ENCODE measurements around the gene ZBP1. TPM values are rescaled to one million over a fixed set of nuclear protein-coding genes. Genes with fewer than 3 reads are reported as not detected.

The ZBP1 gene
- total RNA-seq, 1 experiment from 2014 or later, result not detected

GRCh38 chr20:57659517-57660180 is 39.4 kb upstream of the ZBP1 start:
- Histone ChIP-seq H4K20me1 (ENCODE audit: low read length) (peaks cover 6% of the 10 kb centered on the region; the same call in 1 of the 2 replicates), H3K79me2 (ENCODE audit: low read length) (peaks cover 56% of the 10 kb centered on the region), H3K9me2 (replicated peaks; ENCODE audit: low read length) (no peaks in the 10 kb centered on the region), H3K36me3 (ENCODE audit: low read depth, low read length) (peaks cover 25% of the 10 kb centered on the region; the same call in 1 of the 2 replicates), H3K9me3 (ENCODE audit: low read length) (no peaks in the 10 kb centered on the region), H3K27ac (ENCODE audit: low read length) (no peak overlapping the region), H3K4me2 (ENCODE audit: low read length) (no peak overlapping the region), H3F3A (ENCODE audit: low read length, unreplicated experiment) (no peaks in the 10 kb centered on the region), H3K27me3 (ENCODE audit: low read length) (no peaks in the 10 kb centered on the region), H3K9ac (ENCODE audit: low read length) (no peak overlapping the region), H3K4me1 (ENCODE audit: insufficient read depth, low read length) (no peaks in the 10 kb centered on the region), H3K4me3 (ENCODE audit: low read length) (no peak overlapping the region), H2AFZ (ENCODE audit: low read length) (no peak overlapping the region)
- TF ChIP-seq CTCF (conservative IDR thresholded peaks at IDR 0.05; ENCODE audit: low read depth, low read length) (no peak), EZH2 (IDR thresholded peaks at IDR 0.05; ENCODE audit: low read length, unreplicated experiment) (no peak), EZH2phosphoT487 (IDR thresholded peaks at IDR 0.05; ENCODE audit: borderline replicate concordance, low read length) (no peak)
- ChIA-PET POLR2A (ENCODE audit: unreplicated experiment) (no interaction called here), CTCF (interaction anchor here (0.6 kb wide), 1 partner anchor 29 kb away, joined by 4 read pairs; no protein-coding TSS in a partner anchor)
- intact Hi-C loops (cut with micrococcal nuclease), result no loop called here
- no TSS peak for BruUV-seq (replicated peaks)
- no peak for ATAC-seq
- DNase-seq, result no peak

- no peaks in the 10 kb centered on the region for H3K9me2 ChIP-seq (replicated peaks; ENCODE audit: low read length)
- peaks cover 25% of the 10 kb centered on the region; the same call in 1 of the 2 replicates for H3K36me3 ChIP-seq (ENCODE audit: low read depth, low read length)
- intact Hi-C loops (cut with micrococcal nuclease), result no loop called here
- BruUV-seq (replicated peaks), result no TSS peak
- H4K20me1 ChIP-seq (ENCODE audit: low read length), result no peaks in the 10 kb centered on the region
- no peak for ATAC-seq
- H3F3A ChIP-seq (ENCODE audit: low read length, unreplicated experiment), result no peaks in the 10 kb centered on the region
- no peak overlapping the region for H3K27ac ChIP-seq (ENCODE audit: low read length)
- ChIA-PET POLR2A (ENCODE audit: unreplicated experiment) (no interaction called here), CTCF (interaction anchor here (0.6 kb wide), 1 partner anchor 29 kb away, joined by 4 read pairs; no protein-coding TSS in a partner anchor)
- no peak overlapping the region for H3K4me3 ChIP-seq (ENCODE audit: low read length)
- no peak overlapping the region for H3K9ac ChIP-seq (ENCODE audit: low read length)
- TF ChIP-seq EZH2 (IDR thresholded peaks at IDR 0.05; ENCODE audit: low read length, unreplicated experiment), result no peak
- TF ChIP-seq CTCF (conservative IDR thresholded peaks at IDR 0.05; ENCODE audit: low read depth, low read length), result no peak
- TF ChIP-seq EZH2phosphoT487 (IDR thresholded peaks at IDR 0.05; ENCODE audit: borderline replicate concordance, low read length), result no peak
- no peaks in the 10 kb centered on the region for H3K9me3 ChIP-seq (ENCODE audit: low read length)
- no peaks in the 10 kb centered on the region for H3K27me3 ChIP-seq (ENCODE audit: low read length)
- no peaks in the 10 kb centered on the region for H3K4me1 ChIP-seq (ENCODE audit: insufficient read depth, low read length)
- DNase-seq, result no peak
- H3K79me2 ChIP-seq (ENCODE audit: low read length), result peaks cover 49% of the 10 kb centered on the region
- no peak overlapping the region for H2AFZ ChIP-seq (ENCODE audit: low read length)
- no peak overlapping the region for H3K4me2 ChIP-seq (ENCODE audit: low read length)
These were observed 38.7 kb upstream of the ZBP1 start for GRCh38 chr20:57658833-57659516.

- no peaks in the 10 kb centered on the region for H3K27me3 ChIP-seq (ENCODE audit: low read length)
- intact Hi-C loops (cut with micrococcal nuclease), result no loop called here
- no peak overlapping the region for H3K4me2 ChIP-seq (ENCODE audit: low read length)
- H3K36me3 ChIP-seq (ENCODE audit: low read depth, low read length), result peaks cover 29% of the 10 kb centered on the region; the same call in 1 of the 2 replicates
- no TSS peak for BruUV-seq (replicated peaks)
- no peak overlapping the region for H3K27ac ChIP-seq (ENCODE audit: low read length)
- H4K20me1 ChIP-seq (ENCODE audit: low read length), result no peaks in the 10 kb centered on the region
- H2AFZ ChIP-seq (ENCODE audit: low read length), result no peak overlapping the region
- H3K9ac ChIP-seq (ENCODE audit: low read length), result no peak overlapping the region
- H3F3A ChIP-seq (ENCODE audit: low read length, unreplicated experiment), result no peaks in the 10 kb centered on the region
- DNase-seq, result no peak
- ChIA-PET CTCF (no interaction called here), POLR2A (ENCODE audit: unreplicated experiment) (no interaction called here)
- H3K9me3 ChIP-seq (ENCODE audit: low read length), result no peaks in the 10 kb centered on the region
- no peak for ATAC-seq
- no peaks in the 10 kb centered on the region for H3K9me2 ChIP-seq (replicated peaks; ENCODE audit: low read length)
- no peaks in the 10 kb centered on the region for H3K4me1 ChIP-seq (ENCODE audit: insufficient read depth, low read length)
- no peak overlapping the region for H3K4me3 ChIP-seq (ENCODE audit: low read length)
- H3K79me2 ChIP-seq (ENCODE audit: low read length), result peaks cover 44% of the 10 kb centered on the region
- no peak for TF ChIP-seq EZH2phosphoT487 (IDR thresholded peaks at IDR 0.05; ENCODE audit: borderline replicate concordance, low read length)
- no peak for TF ChIP-seq EZH2 (IDR thresholded peaks at IDR 0.05; ENCODE audit: low read length, unreplicated experiment)
- no peak for TF ChIP-seq CTCF (conservative IDR thresholded peaks at IDR 0.05; ENCODE audit: low read depth, low read length)
These were observed 38.2 kb upstream of the ZBP1 start for GRCh38 chr20:57658447-57658832.
